ENCODE measurements around the gene NOB1.
A peak's percentile ranks its signal among the peaks of the same experiment; 100 is the strongest.
"Not testable (repeated sequence)": the region's sequence is repeated elsewhere in the genome, so short reads cannot be mapped to it uniquely, and the experiment has no call there.

Gene NOB1

GRCh38 chr16:69761983-69762813 is 7.5 kb upstream of the NOB1 start, which contains the start of gene WWP2:
Gene WWP2 (plus strand): TSS chr16:69762332. CDS start chr16:69787011, 24,679 bp downstream.
- DNase-seq (ENCODE audit: low read depth): peak; percentile 35

- DNase-seq (ENCODE audit: low read depth): not testable (repeated sequence)
Observed at GRCh38 chr16:69757375-69757774, 2.6 kb upstream of the NOB1 start.

- no peak for DNase-seq (ENCODE audit: low read depth)
Observed at GRCh38 chr16:69756705-69757104, 2.0 kb upstream of the NOB1 start.

- no peak for DNase-seq (ENCODE audit: low read depth)
Observed at GRCh38 chr16:69754143-69754468, 620 bp downstream of the NOB1 start.

- DNase-seq (ENCODE audit: low read depth): no peak
Observed at GRCh38 chr16:69748694-69749345, 5.9 kb downstream of the NOB1 start.

GRCh38 chr16:69747115-69747514 is 7.6 kb downstream of the NOB1 start:
- DNase-seq (ENCODE audit: low read depth): no peak

GRCh38 chr16:69745959-69746358 is 8.8 kb downstream of the NOB1 start:
- DNase-seq (ENCODE audit: low read depth): no peak

GRCh38 chr16:69745232-69745612 is 9.5 kb downstream of the NOB1 start:
- no peak for DNase-seq (ENCODE audit: low read depth)

- no peak for DNase-seq (ENCODE audit: low read depth)
Observed at GRCh38 chr16:69744363-69745231, 10.1 kb downstream of the NOB1 start.

GRCh38 chr16:69741951-69742904 is 12.5 kb downstream of the NOB1 start:
- no peak for DNase-seq (ENCODE audit: low read depth)

- DNase-seq (ENCODE audit: low read depth): no peak
Observed at GRCh38 chr16:69741519-69741918, 13.2 kb downstream of the NOB1 start.

- DNase-seq (ENCODE audit: low read depth): no peak
Observed at GRCh38 chr16:69732101-69732500, 22.6 kb downstream of the NOB1 start.

- not testable (repeated sequence) for DNase-seq (ENCODE audit: low read depth)
Observed at GRCh38 chr16:69731280-69731679, 23.4 kb downstream of the NOB1 start.

- DNase-seq (ENCODE audit: low read depth): not testable (repeated sequence)
Observed at GRCh38 chr16:69729030-69729429, 25.7 kb downstream of the NOB1 start.

- DNase-seq (ENCODE audit: low read depth): no peak
Observed at GRCh38 chr16:69727916-69728270, 26.8 kb downstream of the NOB1 start.

GRCh38 chr16:69726313-69727060 is 28.2 kb downstream of the NOB1 start, which contains the start of gene NQO1:
Gene NQO1 (minus strand): TSS chr16:69726560. CDS start chr16:69726439, 121 bp downstream.
- DNase-seq (ENCODE audit: low read depth): peak; percentile 99

- no peak for DNase-seq (ENCODE audit: low read depth)
Observed at GRCh38 chr16:69725480-69726312, 29.0 kb downstream of the NOB1 start.

- DNase-seq (ENCODE audit: low read depth): no peak
Observed at GRCh38 chr16:69724981-69725479, 29.7 kb downstream of the NOB1 start.

GRCh38 chr16:69724414-69724873 is 30.3 kb downstream of the NOB1 start:
- DNase-seq (ENCODE audit: low read depth): no peak

Measured in GM04504 (cell line).